ENCODE measurements around the gene IL22RA1. TPM values are rescaled to one million over a fixed set of nuclear protein-coding genes. Genes with fewer than 3 reads are reported as not detected.

The IL22RA1 gene
- total and polyA plus RNA-seq, 2 of the 8 experiments (the other 6 are each of a cell fraction or from before 2014, with no cell fraction given): 0.17 to 0.32 TPM

DNA sequence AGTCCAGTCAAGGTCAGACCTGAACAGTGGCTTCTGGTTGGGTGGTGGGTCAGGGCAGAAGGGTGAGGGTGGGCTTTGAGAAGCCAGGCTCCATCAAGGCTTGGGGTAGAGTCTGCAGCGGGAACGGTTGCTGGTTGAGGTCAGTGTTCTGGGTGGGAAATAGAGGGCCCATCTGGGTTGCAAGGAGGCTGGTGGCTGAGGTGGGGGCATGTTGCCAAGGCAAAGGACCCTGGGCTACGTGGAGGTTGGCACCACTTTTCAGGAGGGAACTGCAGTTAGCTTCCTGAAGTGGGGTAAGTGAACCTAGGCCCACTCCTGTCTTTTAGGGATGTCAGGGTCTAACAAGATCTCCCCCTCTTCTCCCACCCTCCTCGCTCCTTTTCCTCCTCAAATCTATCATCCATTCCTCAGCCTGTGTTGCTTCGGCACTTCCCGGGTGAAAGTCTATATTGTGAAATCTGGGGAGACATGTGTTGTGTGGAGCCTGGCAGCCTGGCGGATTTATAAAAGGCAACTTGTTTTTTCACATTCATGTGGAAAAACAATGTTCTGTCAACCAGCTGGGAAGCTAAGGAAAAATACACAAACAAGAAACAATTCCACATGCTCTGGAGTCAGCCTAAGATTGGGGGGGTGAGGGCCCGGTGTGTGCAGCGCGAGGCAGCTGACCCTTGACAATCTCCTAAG, 1.5 kb downstream of the IL22RA1 start:
- peak overlapping the region; percentile 65; the same call in 1 of the 2 replicates for H2AK5ac ChIP-seq (ENCODE audit: low read depth, low read length)
- H3K79me1 ChIP-seq (ENCODE audit: low read depth, low read length): no peaks in the 10 kb centered on the region; the same call in 1 of the 2 replicates
- DNase-seq (ENCODE audit: low read depth in 1 of 2, low spot score in 2 of 2) (no peak), FAIRE-seq (no peak)
- no peak overlapping the region for H2BK20ac ChIP-seq (ENCODE audit: low read length)
- H3K56ac ChIP-seq (replicated peaks; ENCODE audit: insufficient read length, low read depth, low read length): no peak overlapping the region
- H3K23me2 ChIP-seq (ENCODE audit: low read depth, low read length): peaks cover 1% of the 10 kb centered on the region; the same call in 1 of the 2 replicates
- no peak overlapping the region for H4K8ac ChIP-seq (ENCODE audit: extremely low read depth, insufficient read depth, low read length)
- no peak overlapping the region for H4K91ac ChIP-seq (replicated peaks; ENCODE audit: insufficient read length, low read length)
- POLR2A ChIA-PET (ENCODE audit: partially characterized antibody): interaction anchor here (0.9 to 2.9 kb wide), 3 partner anchors 9 to 11 kb away, joined by 4 to 16 read pairs (median 5); no protein-coding TSS in a partner anchor
- WGBS, 2 experiments (ENCODE audit: extremely low coverage in 1 of 2, insufficient coverage in 1 of 2, insufficient read length in 1 of 2, insufficient replicate concordance in 2 of 2, low coverage in 1 of 2, low lambda C conversion rate in 2 of 2, missing lambda C conversion rate in 1 of 2): 91% methylated on average over 10 of the region's 10 CpGs; no CpG with 5 or more reads in 1 of the 2 experiments
- H3K79me2 ChIP-seq (ENCODE audit: control insufficient read depth in 1 of 2, insufficient read depth in 2 of 2, low read length in 2 of 2): no peaks in the 10 kb centered on the region
- no peak overlapping the region for H2BK15ac ChIP-seq (ENCODE audit: low read length)
- CTCF ChIA-PET (ENCODE audit: partially characterized antibody): interaction anchor here (1.4 to 3.8 kb wide), 4 partner anchors 9 to 47 kb away, joined by 5 to 24 read pairs (median 12); no protein-coding TSS in a partner anchor
- H3K4me2 ChIP-seq (ENCODE audit: insufficient read depth in 1 of 2, low read depth in 2 of 2, low read length in 2 of 2): no peak overlapping the region
- no peak overlapping the region for H2BK120ac ChIP-seq (replicated peaks; ENCODE audit: low read depth, low read length)
- no peak overlapping the region for H3K18ac ChIP-seq (ENCODE audit: extremely low read depth, low read length)
- no peak overlapping the region for H3K4ac ChIP-seq (replicated peaks; ENCODE audit: insufficient read length, low read depth, low read length)
- no peak overlapping the region for H2BK12ac ChIP-seq (ENCODE audit: low read depth, low read length)
- H3K36me3 ChIP-seq (ENCODE audit: control insufficient read depth in 2 of 4, insufficient read depth in 4 of 4, low read length in 3 of 4): no peaks in the 10 kb centered on the region
- no peak overlapping the region for H2AFZ ChIP-seq (ENCODE audit: low read length)
- H3K14ac ChIP-seq (ENCODE audit: insufficient read length): no peak overlapping the region
- no peak for TF ChIP-seq YY1 (IDR thresholded peaks at IDR 0.05; ENCODE audit: low read depth, low read length)
- TF ChIP-seq SIN3A (conservative IDR thresholded peaks at IDR 0.05 in 1 of 2, IDR thresholded peaks at IDR 0.05 in 1 of 2; ENCODE audit: low read depth in 1 of 2, low read length in 2 of 2): no peak
- TF ChIP-seq, protein P1, sequence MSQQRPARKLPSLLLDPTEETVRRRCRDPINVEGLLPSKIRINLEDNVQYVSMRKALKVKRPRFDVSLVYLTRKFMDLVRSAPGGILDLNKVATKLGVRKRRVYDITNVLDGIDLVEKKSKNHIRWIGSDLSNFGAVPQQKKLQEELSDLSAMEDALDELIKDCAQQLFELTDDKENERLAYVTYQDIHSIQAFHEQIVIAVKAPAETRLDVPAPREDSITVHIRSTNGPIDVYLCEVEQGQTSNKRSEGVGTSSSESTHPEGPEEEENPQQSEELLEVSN (IDR thresholded peaks at IDR 0.05): no peak
- no peak overlapping the region for H4K5ac ChIP-seq (ENCODE audit: insufficient read length, low read depth, low read length)
- no peak overlapping the region for H3K9ac ChIP-seq (replicated peaks in 1 of 4; ENCODE audit: extremely low read depth in 1 of 4, low read depth in 3 of 4, low read length in 3 of 4)
- peaks cover 0 to 2% (median 0%) of the 10 kb centered on the region in 4 experiments; a peak in 1 of 7 replicates for H3K4me1 ChIP-seq (replicated peaks in 1 of 4; ENCODE audit: control insufficient read depth in 3 of 4, insufficient read depth in 4 of 4, low read length in 3 of 4)
- no peaks in the 10 kb centered on the region for H4K20me1 ChIP-seq (replicated peaks in 1 of 2; ENCODE audit: control insufficient read depth in 1 of 2, insufficient read depth in 2 of 2, low read length in 2 of 2)
- H3K4me3 ChIP-seq (ENCODE audit: extremely low read depth in 1 of 4, insufficient read depth in 2 of 4, low read depth in 3 of 4, low read length in 4 of 4): no peak overlapping the region
- no peak overlapping the region for H3K23ac ChIP-seq (ENCODE audit: insufficient read length)
- H3K9me3 ChIP-seq (ENCODE audit: insufficient read depth in 2 of 2, low read depth in 1 of 2, low read length in 1 of 2): no peaks in the 10 kb centered on the region
- H3K27me3 ChIP-seq (replicated peaks in 1 of 4; ENCODE audit: control insufficient read depth in 3 of 4, extremely low read depth in 1 of 4, insufficient read depth in 3 of 4, low read length in 3 of 4): no peaks in the 10 kb centered on the region
- H3K27ac ChIP-seq (ENCODE audit: low read depth, low read length): no peak overlapping the region
- H2BK5ac ChIP-seq (ENCODE audit: low read depth, low read length): no peak overlapping the region
